ENCODE measurements around the gene ZNF408.

- TF ChIP-seq CTCF (optimal IDR thresholded peaks at IDR 0.05 in 1 of 3, IDR thresholded peaks at IDR 0.05 in 1 of 3, conservative IDR thresholded peaks at IDR 0.05 in 1 of 3; ENCODE audit: extremely low read depth in 1 of 3, insufficient read depth in 2 of 3, low read length in 3 of 3) (no peak), EZH2 (IDR thresholded peaks at IDR 0.05; ENCODE audit: low read length) (no peak)
These were observed 23.3 kb downstream of the ZNF408 start for GRCh38 chr11:46724088-46724487.

Measured in keratinocyte (primary cell).